BJ (cell line): ENCODE measurements around the gene LDLRAD4. TPM values are rescaled to one million over a fixed set of nuclear protein-coding genes. Genes with fewer than 3 reads are reported as not detected.

Experiments
- CTCF ChIA-PET: fragments of 350-600 bp; formaldehyde crosslinking; extraction: SDS; loops from one replicate; lab custom pipeline; 2021; ENCODE audit warnings: antibody characterized with exemption, inconsistent platforms; lab: Yijun Ruan, JAX
- POLR2A ChIA-PET: fragments of 300-600 bp; sonication (Branson Sonifier 250); formaldehyde crosslinking; extraction: SDS; loops from one replicate; lab custom pipeline; 2021; ENCODE audit warnings: antibody characterized with exemption; lab: Charles Lee
- DNase-seq: peaks from one replicate; pipeline ENCODE4 v3.0.0-alpha.2; 2011; ENCODE audit warnings: low read depth
- H3K27me3 ChIP-seq: 2 replicates; pipeline ENCODE4 v1.6.0; 2011; ENCODE audit warnings: low read length; ENCODE audit not compliant: control insufficient read depth, insufficient read depth
- H3K36me3 ChIP-seq: 2 replicates; pipeline ENCODE4 v1.5.1; 2011; ENCODE audit warnings: low read length; ENCODE audit not compliant: control insufficient read depth, insufficient read depth
- H3K4me3 ChIP-seq: 2 replicates; pipeline ENCODE4 v1.5.1; 2011; ENCODE audit warnings: low read depth, mild to moderate bottlenecking, control low read depth, low read length
- CTCF ChIP-seq: IDR thresholded peaks from 2 replicates; pipeline ENCODE4 v1.5.1; 2011; ENCODE audit warnings: low read depth, mild to moderate bottlenecking, control low read depth, inconsistent platforms, low read length, moderate library complexity; ENCODE audit not compliant: insufficient read depth
- polyA plus RNA-seq: library from polyadenylated mRNA; depleted of rRNA; stranded (reverse); fragments of >200 nt; gene quantifications from 2 replicates; pipeline ENCODE4 v1.2.3, GENCODE V29; 2011

LDLRAD4 gene
- polyA plus RNA-seq, 1 experiment, result not detected

GRCh38 chr18:13642440-13642827 is 423.9 kb downstream of the LDLRAD4 start:
- no peak for DNase-seq
- Histone ChIP-seq H3K4me3 (no peak overlapping the region), H3K27me3 (peaks cover 3% of the 10 kb centered on the region; the same call in 1 of the 2 replicates), H3K36me3 (no peaks in the 10 kb centered on the region)
- ChIA-PET CTCF (no interaction called here), POLR2A (no interaction called here)
- no peak for TF ChIP-seq CTCF

DNA sequence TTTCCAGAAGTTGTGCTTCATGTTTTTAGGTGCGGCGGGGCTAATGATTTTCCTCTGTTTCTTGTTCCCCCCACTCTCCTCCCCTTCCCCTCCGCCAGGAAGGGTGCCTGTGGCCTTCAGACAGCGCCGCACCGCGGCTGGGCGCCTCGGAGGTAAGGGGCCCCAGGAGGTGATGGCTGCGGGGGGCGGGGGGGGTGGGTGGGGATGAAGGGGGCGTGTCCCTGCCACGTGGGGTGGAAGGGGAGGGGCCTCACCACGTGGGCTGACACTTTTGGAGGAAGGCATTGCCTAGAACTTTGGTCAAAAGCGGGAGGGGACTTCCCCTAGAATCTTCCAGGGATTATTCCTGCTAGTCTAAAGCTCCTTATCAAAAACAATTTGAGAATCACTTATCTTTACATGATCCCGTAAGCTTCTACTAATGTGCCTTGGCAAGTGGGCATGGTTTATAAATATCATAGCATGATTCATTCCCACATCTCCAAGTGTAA is 424.7 kb downstream of the LDLRAD4 start:
- Histone ChIP-seq H3K4me3 (no peak overlapping the region), H3K36me3 (no peaks in the 10 kb centered on the region), H3K27me3 (peaks cover 3% of the 10 kb centered on the region; the same call in 1 of the 2 replicates)
- ChIA-PET CTCF (no interaction called here), POLR2A (no interaction called here)
- TF ChIP-seq CTCF, result no peak
- DNase-seq, result no peak

- H3K4me3 ChIP-seq, result no peak overlapping the region
- ChIA-PET POLR2A (no interaction called here), CTCF (interaction anchor here (0.6 kb wide), 1 partner anchor 27 kb away, joined by 3 read pairs; no protein-coding TSS in a partner anchor)
- no peaks in the 10 kb centered on the region for H3K36me3 ChIP-seq
- no peak for TF ChIP-seq CTCF
- peaks cover 6% of the 10 kb centered on the region for H3K27me3 ChIP-seq
- no peak for DNase-seq
These were observed 426.5 kb downstream of the LDLRAD4 start for GRCh38 chr18:13645093-13645492.

DNA sequence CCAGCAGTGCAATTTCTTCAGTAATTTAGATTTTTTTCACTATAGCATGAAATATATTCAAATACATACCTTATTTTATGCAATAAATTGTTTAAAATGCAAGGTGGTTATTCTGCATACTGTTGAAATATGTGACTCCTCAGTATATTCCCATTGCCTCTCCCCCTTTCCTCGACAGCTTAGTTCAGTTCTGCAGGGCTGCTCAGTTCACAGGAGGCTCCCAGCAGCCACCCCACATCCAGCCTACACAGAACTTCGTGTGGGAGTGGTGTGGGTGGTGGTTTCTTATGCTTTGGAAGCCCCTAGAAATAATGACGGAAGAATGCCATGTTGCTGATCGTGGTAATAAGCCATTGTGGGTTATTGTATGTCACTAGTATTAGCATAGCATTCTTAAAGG is 428.1 kb downstream of the LDLRAD4 start:
- no peak overlapping the region for H3K4me3 ChIP-seq
- H3K27me3 ChIP-seq, result peaks cover 6% of the 10 kb centered on the region
- H3K36me3 ChIP-seq, result no peaks in the 10 kb centered on the region
- TF ChIP-seq CTCF, result no peak
- ChIA-PET CTCF (interaction anchor here (0.6 kb wide), 1 partner anchor 52 kb away, joined by 3 read pairs; no protein-coding TSS in a partner anchor), POLR2A (no interaction called here)
- DNase-seq, result no peak

DNA sequence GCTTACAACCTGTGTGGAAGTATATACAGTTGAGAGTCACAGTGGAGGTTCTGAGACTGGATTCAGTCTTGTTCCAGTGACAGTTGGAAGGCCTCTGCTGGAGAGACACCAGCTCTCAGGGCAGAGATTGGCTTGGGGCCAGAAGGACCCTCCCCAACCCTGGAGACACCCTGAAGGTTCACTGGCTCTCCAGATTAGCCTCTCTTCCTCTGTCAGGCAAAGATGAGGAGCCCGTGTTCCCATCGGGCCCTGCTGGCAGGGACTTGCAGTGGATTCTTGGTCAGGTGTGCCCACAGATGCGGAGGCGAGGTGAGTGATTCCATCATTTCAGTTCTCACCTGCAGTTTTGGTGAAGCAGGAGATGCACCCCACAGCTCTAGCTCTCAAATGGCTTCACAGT is 429.2 kb downstream of the LDLRAD4 start:
- no peak for TF ChIP-seq CTCF
- Histone ChIP-seq H3K4me3 (no peak overlapping the region), H3K36me3 (no peaks in the 10 kb centered on the region), H3K27me3 (peaks cover 4% of the 10 kb centered on the region; the same call in 1 of the 2 replicates)
- CTCF ChIA-PET, result no interaction called here
- POLR2A ChIA-PET, result no interaction called here
- no peak for DNase-seq
